HG03280 (cell line): Measurements from ENCODE around the gene OSER1.

Source experiments
- ATAC-seq: cut with Tn5 transposase; IDR thresholded peaks from one replicate; pipeline ENCODE4 v1.9.1; 2021; ENCODE audit warnings: mild to moderate bottlenecking, moderate library complexity; ENCODE audit not compliant: unreplicated experiment

Gene OSER1

GRCh38 chr20:44228465-44229258 lies 18.1 kb upstream of the OSER1 start:
- no peak for ATAC-seq

DNA sequence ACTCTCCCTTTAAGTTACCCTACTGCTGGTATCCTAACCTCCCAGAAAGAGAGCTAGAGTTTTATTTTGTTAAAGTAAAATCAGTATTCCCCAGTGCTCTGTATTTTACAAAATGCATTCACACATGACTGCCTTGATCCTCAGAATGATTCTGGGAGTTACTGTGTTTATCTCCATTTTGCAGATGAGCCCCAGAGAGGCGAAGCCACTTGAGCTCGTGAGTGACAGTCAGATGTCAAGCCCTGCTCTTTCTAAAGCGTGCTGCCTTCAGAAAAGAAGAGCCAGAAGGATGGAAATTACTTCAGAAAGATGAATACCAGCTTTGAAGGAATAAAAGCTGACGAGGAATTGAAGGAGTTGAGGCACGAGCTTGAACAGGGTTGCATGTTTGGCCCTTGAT lies 14.1 kb upstream of the OSER1 start:
- ATAC-seq, result no peak

DNA sequence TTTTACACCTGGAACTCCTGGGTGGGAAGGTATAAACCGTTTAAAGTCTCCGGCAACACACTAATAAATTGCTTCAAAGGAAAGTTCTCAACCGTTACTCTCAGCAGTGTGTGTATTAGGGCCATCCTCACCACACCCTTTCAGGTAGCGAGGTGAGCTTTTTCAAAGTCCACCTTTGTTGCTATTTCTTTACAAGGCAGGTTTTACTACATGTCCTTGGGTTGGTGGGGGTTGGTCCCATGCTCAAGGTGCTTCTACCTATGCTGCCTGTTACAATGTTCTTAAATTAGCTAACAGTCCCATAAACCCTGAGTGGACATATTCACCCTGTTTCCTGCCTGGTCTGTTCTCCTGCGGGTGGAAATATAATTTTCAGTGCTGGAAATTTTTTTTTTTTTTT lies 13.2 kb upstream of the OSER1 start:
- no peak for ATAC-seq

DNA sequence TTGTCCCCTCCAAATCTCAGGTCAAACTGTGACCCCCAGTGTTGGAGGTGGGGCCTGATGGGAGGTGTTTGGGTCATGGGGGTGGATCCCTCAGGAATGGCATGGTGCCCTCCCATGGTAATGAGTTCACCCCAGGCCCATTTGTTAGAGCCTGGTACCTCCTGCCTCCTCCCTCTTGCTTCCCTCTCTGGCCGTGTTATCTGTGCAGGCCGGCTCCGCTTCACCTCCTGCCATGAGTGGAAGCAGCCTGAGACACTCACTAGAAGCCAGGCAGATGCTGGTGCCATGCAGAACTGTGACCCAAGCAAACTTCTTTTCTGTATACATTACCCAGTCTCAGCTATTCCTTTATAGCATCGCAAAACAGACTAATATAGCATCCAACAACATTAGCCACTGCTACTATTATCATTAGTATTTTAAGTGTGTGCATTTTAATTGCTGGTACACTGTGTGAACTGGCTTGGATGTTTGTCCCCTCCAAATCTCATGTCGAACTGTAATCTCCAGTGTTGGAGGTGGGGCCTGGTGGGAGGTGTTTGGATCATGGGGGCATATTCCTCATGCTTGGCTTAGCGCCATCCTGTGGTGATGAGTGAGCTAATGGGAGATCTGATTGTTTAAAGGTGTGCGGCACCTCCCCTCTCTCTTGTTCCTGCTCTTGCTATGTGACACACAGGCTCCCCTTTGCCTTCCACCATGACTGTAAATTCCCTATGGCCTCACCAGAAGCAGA lies 12.2 kb upstream of the OSER1 start:
- ATAC-seq, result no peak

DNA sequence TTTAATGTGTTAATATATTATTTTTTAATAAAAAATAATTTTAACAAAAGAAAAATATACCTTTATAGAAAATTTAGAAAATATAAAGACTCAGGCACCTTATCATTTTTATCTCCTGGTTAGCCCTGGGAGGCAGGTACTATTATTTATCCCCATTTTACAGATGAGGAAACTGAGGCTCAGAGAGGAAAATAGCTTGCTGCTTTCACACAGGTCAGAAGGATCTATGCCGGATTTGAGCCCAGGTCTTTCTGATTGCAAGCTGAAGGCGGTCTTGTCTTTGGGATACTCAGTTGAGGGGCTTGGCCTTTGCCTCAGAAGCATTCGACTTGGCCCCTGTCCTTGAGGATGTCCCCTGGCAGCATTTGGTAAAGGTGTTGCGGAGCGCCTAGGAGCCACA lies 11.5 kb upstream of the OSER1 start:
- ATAC-seq, result no peak

GRCh38 chr20:44221368-44221954 lies 10.9 kb upstream of the OSER1 start:
- ATAC-seq, result no peak

GRCh38 chr20:44219791-44220190 lies 9.2 kb upstream of the OSER1 start:
- ATAC-seq, result no peak

- ATAC-seq, result no peak
These were observed 8.7 kb upstream of the OSER1 start for GRCh38 chr20:44219170-44219730.

- ATAC-seq, result no peak
These were observed 7.9 kb upstream of the OSER1 start for GRCh38 chr20:44218446-44218845.

GRCh38 chr20:44217342-44218092 lies 6.9 kb upstream of the OSER1 start:
- no peak for ATAC-seq

- ATAC-seq, result no peak
These were observed 4.6 kb upstream of the OSER1 start for GRCh38 chr20:44215125-44215524.

DNA sequence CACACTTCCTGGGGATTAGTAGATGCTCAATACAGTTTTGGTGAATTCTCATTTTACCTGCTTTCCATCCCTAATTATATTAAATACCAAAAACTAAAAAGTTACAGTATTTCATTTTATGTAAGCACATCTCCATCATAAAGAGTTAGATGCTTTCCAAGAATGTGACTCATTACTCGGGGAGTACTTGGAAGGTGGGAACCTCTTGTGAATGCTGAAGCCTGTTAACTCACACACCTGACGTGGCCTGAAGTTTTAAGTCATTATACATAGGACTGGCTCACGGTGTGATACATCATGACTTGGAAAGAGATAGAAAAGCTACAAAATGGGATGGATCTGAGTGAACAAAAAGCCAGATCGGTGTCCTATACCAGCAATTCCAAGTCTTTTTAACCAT lies 2.2 kb upstream of the OSER1 start:
- ATAC-seq, result no peak

- no peak for ATAC-seq
These were observed 837 bp upstream of the OSER1 start for GRCh38 chr20:44211177-44212039.

- no peak for ATAC-seq
These were observed 725 bp downstream of the OSER1 start for GRCh38 chr20:44209686-44210405.

- no peak for ATAC-seq
These were observed 1.8 kb downstream of the OSER1 start for GRCh38 chr20:44208770-44209169.

DNA sequence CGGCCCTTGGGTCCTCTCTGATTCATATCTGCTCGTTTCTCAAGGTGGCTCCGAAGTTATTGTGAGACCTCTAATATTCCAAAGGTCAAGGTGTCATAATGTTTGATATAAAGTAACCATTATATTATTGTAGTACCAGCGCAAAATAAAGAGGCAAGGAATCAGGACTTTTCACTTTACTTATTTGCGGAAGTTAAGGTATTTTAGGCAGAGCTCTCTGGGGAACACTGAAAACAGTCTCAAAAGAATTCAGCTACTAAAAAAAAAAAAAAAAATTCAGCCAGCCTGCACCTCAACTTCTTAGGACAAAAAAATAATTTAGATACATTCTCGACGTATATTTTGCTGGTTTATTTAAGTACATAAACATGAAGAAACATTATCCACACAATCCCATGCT lies 2.4 kb downstream of the OSER1 start:
- no peak for ATAC-seq

DNA sequence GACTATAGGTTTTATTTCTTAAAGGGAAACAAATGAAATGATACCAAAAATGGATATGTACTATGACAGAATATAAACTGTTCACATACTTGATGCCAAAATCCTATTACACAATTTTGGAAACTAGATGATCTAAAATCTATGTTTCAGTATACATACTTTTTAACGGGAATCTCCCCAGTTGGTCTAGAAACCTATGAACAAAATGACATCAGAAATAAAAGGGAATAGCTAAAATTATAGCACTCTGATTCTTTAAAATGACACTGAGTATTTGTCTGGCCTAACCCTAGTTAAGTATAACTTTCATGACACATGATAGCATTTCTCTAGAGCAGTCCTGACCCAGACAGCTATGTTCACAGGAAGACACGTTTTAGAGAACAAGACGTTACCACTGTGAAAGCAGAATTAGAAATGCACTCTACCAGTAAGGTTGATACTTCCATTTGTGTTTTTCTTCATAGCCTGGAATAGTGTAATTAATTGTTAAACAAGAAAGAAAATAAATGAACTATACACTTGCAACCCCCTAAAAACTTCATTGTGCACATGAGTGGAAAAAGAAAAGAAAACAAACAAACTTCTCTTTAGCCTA lies 3.3 kb downstream of the OSER1 start:
- ATAC-seq, result no peak

GRCh38 chr20:44206132-44206531 lies 4.4 kb downstream of the OSER1 start:
- no peak for ATAC-seq

DNA sequence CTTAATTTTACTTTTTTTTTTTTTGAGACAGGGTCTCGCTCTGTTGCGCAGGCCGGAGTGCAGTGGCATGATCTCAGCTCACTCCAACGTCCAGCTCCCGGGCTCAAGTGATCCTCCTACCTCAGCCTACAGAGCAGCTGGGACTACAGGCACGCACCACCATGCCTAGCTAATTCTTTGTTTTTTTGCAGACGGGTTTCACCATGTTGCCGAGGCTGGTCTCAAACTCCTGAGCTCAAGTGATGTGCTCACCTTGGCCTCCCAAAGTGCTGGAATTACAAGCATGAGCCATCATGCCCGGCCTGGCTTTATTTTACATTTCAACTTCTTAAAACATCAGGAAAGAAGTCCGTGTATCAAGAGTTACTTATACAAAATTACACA lies 5.7 kb downstream of the OSER1 start:
- no peak for ATAC-seq
